Activated CD4-positive, alpha-beta T cell treated with anti-CD3 and anti-CD28 coated beads, Interleukin-2, amount 50 U/mL, for 16 hours (primary cell): Measurements from ENCODE around the gene ITGA5.

ENCODE experiments used
- DNase-seq: peaks from one replicate; pipeline ENCODE4 v3.0.0-alpha.2; 2020

Gene ITGA5

GRCh38 chr12:54349036-54349435, 70.0 kb downstream of the ITGA5 start:
- no peak for DNase-seq
